Measurements from ENCODE around the gene ABCC8. TPM values are rescaled to one million over a fixed set of nuclear protein-coding genes. Genes with fewer than 3 reads are reported as not detected.

Gene ABCC8
- total and polyA plus RNA-seq, 2 donors (not counting 1 experiment from before 2014, with no cell fraction given) = 0.03 to 0.17 TPM

DNA sequence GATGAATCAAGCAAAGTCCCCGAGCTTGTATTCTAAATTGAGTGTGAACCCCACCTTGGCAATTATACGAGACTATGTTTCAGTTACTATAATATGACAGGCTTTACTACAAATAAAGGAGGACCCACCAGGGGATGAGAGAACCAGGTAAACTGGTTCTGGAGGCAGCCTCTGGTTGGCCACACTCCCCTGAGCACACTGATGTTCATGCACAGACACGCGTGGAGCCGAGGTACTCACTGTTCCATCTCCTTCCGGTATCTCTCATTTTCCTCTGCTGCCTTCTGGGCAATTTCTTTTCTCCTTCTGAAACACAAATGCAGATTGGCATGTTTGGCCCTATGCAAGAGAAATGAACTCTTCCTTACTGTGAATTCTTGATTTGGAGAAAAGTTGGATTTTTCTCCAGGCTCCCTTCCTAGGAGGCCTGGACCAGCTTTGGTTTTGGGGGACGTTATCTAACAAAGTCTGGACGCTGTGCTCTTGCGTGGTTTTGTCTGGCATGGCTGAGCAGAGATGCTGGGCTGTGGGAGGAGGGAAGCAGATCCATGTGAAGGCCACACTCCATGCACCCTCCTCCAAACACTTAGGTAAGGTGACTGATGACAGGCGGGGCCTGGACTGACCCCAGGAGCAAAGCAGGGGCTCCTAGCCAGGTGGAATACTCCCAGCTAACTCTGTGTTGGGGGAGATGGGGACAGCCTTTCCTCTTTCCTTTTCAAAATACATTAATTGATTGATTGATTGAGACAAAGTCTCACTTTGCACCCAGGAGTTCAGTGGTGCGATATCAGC is 44.7 kb upstream of the ABCC8 start:
- no peaks in the 10 kb centered on the region for H3K36me3 ChIP-seq (replicated peaks in 1 of 2; ENCODE audit: control extremely low read depth in 1 of 2, control insufficient read depth in 1 of 2, extremely low read depth in 1 of 2, insufficient read depth in 2 of 2, low read length in 1 of 2)
- no peaks in the 10 kb centered on the region for H3K9me3 Mint-ChIP-seq (ENCODE audit: insufficient read depth)
- H3K27me3 ChIP-seq (replicated peaks in 1 of 4; ENCODE audit: control extremely low read depth in 1 of 4, control insufficient read depth in 3 of 4, insufficient read depth in 4 of 4, low read length in 3 of 4) = peaks cover 0 to 2% (median 0%) of the 10 kb centered on the region in 4 experiments
- ATAC-seq (ENCODE audit: low read depth) = no peak
- H3K27me3 Mint-ChIP-seq = peaks cover 7% of the 10 kb centered on the region
- intact Hi-C loops (cut with micrococcal nuclease) = no loop called here
- no peak for TF ChIP-seq EZH2 (IDR thresholded peaks at IDR 0.05; ENCODE audit: borderline replicate concordance, insufficient read depth, low read depth, low read length, poor library complexity, severe bottlenecking)
- TF ChIP-seq, protein P1, sequence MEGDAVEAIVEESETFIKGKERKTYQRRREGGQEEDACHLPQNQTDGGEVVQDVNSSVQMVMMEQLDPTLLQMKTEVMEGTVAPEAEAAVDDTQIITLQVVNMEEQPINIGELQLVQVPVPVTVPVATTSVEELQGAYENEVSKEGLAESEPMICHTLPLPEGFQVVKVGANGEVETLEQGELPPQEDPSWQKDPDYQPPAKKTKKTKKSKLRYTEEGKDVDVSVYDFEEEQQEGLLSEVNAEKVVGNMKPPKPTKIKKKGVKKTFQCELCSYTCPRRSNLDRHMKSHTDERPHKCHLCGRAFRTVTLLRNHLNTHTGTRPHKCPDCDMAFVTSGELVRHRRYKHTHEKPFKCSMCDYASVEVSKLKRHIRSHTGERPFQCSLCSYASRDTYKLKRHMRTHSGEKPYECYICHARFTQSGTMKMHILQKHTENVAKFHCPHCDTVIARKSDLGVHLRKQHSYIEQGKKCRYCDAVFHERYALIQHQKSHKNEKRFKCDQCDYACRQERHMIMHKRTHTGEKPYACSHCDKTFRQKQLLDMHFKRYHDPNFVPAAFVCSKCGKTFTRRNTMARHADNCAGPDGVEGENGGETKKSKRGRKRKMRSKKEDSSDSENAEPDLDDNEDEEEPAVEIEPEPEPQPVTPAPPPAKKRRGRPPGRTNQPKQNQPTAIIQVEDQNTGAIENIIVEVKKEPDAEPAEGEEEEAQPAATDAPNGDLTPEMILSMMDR (IDR thresholded peaks at IDR 0.05) = no peak
- no peak overlapping the region for H3K4me3 ChIP-seq (ENCODE audit: control extremely low read depth in 1 of 5, extremely low read depth in 1 of 5, insufficient read depth in 1 of 5, low read depth in 2 of 5, low read length in 4 of 5)
- H3K4me1 ChIP-seq (ENCODE audit: control insufficient read depth in 2 of 2, insufficient read depth in 2 of 2, low read length in 2 of 2) = no peaks in the 10 kb centered on the region
- no peak overlapping the region for H3K9ac ChIP-seq (ENCODE audit: low read length)
- H3K27ac Mint-ChIP-seq = no peak overlapping the region
- H3K4me1 Mint-ChIP-seq = no peaks in the 10 kb centered on the region
- POLR2A ChIA-PET = no interaction called here
- CTCF ChIA-PET = interaction anchor here (0.5 to 1.2 kb wide), 3 partner anchors 8 to 110 kb away, joined by 3 to 5 read pairs (median 4); no protein-coding TSS in a partner anchor
- H3K79me2 ChIP-seq (ENCODE audit: control insufficient read depth, insufficient read depth, low read length) = no peaks in the 10 kb centered on the region
- no peaks in the 10 kb centered on the region for H4K20me1 ChIP-seq (ENCODE audit: control insufficient read depth, insufficient read depth, low read length, poor library complexity, severe bottlenecking)
- H3K27ac ChIP-seq (ENCODE audit: low read length in 2 of 2) = no peak overlapping the region
- H3K4me2 ChIP-seq (replicated peaks; ENCODE audit: low read depth, low read length, poor library complexity, severe bottlenecking) = no peak overlapping the region
- H3K4me3 Mint-ChIP-seq = no peak overlapping the region
- DNase-seq = no peak
- no peak overlapping the region for H2AFZ ChIP-seq (ENCODE audit: insufficient read depth, low read depth, low read length, poor library complexity, severe bottlenecking)
- no peaks in the 10 kb centered on the region for H3K9me3 ChIP-seq (ENCODE audit: control extremely low read depth in 1 of 3, control insufficient read depth in 2 of 3, insufficient read depth in 1 of 3, low read length in 2 of 3)
- 93% methylated on average over 3 of the region's 11 CpGs for WGBS (ENCODE audit: insufficient coverage)

Measured in B cell (primary cell).